CD14-positive monocyte (primary cell): ENCODE results near the gene ZRANB1. TPM values are rescaled to one million over a fixed set of nuclear protein-coding genes. Genes with fewer than 3 reads are reported as not detected.

ENCODE experiments used
- DNase-seq, 3 donors: peaks; one replicate each; pipeline ENCODE4 v3.0.0-alpha.2; 2011 to 2022
- H2AFZ ChIP-seq: 2 replicates; pipeline ENCODE4 v1.6.0; 2012; ENCODE audit warnings: mild to moderate bottlenecking, low read depth, low read length, inconsistent platforms; ENCODE audit not compliant: insufficient read depth, poor library complexity, severe bottlenecking
- H3K27ac ChIP-seq, 2 donors: 1 replicate in 1 of 2; 2 replicates in 1 of 2; pipeline ENCODE4 v1.5.1; 2012 to 2013; ENCODE audit warnings: low read length in 2 of 2, control low read depth in 1 of 2, inconsistent platforms in 1 of 2, low read depth in 1 of 2, mild to moderate bottlenecking in 1 of 2
- H3K27me3 ChIP-seq, 2 donors: one replicate each; pipeline versions ENCODE4 v1.6.0 to v1.6.1; 2011 to 2013; ENCODE audit warnings: low read length in 2 of 2; ENCODE audit not compliant: control insufficient read depth in 2 of 2, insufficient read depth in 2 of 2
- H3K36me3 ChIP-seq, 2 donors: replicated peaks in 1 of 2; 1 replicate in 1 of 2; 2 replicates in 1 of 2; pipeline versions ENCODE4 v1.5.1 to v1.6.1; 2012 to 2013; ENCODE audit warnings: low read length in 2 of 2, control low read depth in 1 of 2, inconsistent platforms in 1 of 2, mild to moderate bottlenecking in 1 of 2; ENCODE audit not compliant: insufficient read depth in 2 of 2, control insufficient read depth in 1 of 2
- H3K4me1 ChIP-seq, 2 donors: 1 replicate in 1 of 2; 2 replicates in 1 of 2; pipeline versions ENCODE4 v1.5.1 to v1.6.1; 2012 to 2013; ENCODE audit warnings: low read length in 2 of 2, control low read depth in 1 of 2, inconsistent platforms in 1 of 2, mild to moderate bottlenecking in 1 of 2, moderate library complexity in 1 of 2; ENCODE audit not compliant: insufficient read depth in 2 of 2, control insufficient read depth in 1 of 2
- H3K4me2 ChIP-seq: replicated peaks from 2 replicates; pipeline ENCODE3; 2012; ENCODE audit warnings: low read length, moderate library complexity, mild to moderate bottlenecking; ENCODE audit not compliant: poor library complexity, severe bottlenecking; ENCODE audit errors: extremely low read depth
- H3K4me3 ChIP-seq, 3 experiments: fragments of 200-600 bp in 1 of 3; sonication (generic) in 1 of 3; replicated peaks in 1 of 3; 1 replicate in 2 of 3; 2 replicates in 1 of 3; pipeline ENCODE4 v1.5.1; 2011 to 2013; ENCODE audit warnings: low read length in 3 of 3, mild to moderate bottlenecking in 3 of 3, control low read depth in 2 of 3, low read depth in 2 of 3, inconsistent platforms in 1 of 3, moderate library complexity in 1 of 3
- H3K79me2 ChIP-seq: 2 replicates; pipeline ENCODE4 v1.6.0; 2012; ENCODE audit warnings: mild to moderate bottlenecking, control low read depth, inconsistent platforms, low read length, moderate library complexity; ENCODE audit not compliant: insufficient read depth
- H3K9ac ChIP-seq: 2 replicates; pipeline ENCODE4 v1.6.0; 2017; ENCODE audit warnings: low read length, mild to moderate bottlenecking; ENCODE audit not compliant: insufficient read depth, poor library complexity, severe bottlenecking
- H3K9me3 ChIP-seq, 2 donors: replicated peaks in 1 of 2; 1 replicate in 1 of 2; 2 replicates in 1 of 2; pipeline versions ENCODE4 v1.5.1 to v1.6.1; 2012 to 2013; ENCODE audit warnings: low read length in 2 of 2, control low read depth in 1 of 2; ENCODE audit not compliant: control insufficient read depth in 1 of 2, insufficient read depth in 1 of 2
- H4K20me1 ChIP-seq: 2 replicates; pipeline ENCODE4 v1.6.0; 2012; ENCODE audit warnings: mild to moderate bottlenecking, low read length, control low read depth, moderate library complexity; ENCODE audit not compliant: insufficient read depth
- H3K27ac Mint-ChIP-seq, 7 donors: one replicate each; pipeline ENCODE4 v1.8.0; 2020; ENCODE audit warnings: mild to moderate bottlenecking in 7 of 7, mixed read lengths in 7 of 7, moderate library complexity in 6 of 7, inconsistent platforms in 2 of 7
- H3K27me3 Mint-ChIP-seq, 3 donors: one replicate each; pipeline ENCODE4 v1.8.0; 2021 to 2022; ENCODE audit warnings: low read depth in 3 of 3, mild to moderate bottlenecking in 3 of 3, mixed read lengths in 3 of 3, moderate library complexity in 3 of 3, inconsistent platforms in 1 of 3
- H3K36me3 Mint-ChIP-seq, 2 donors: one replicate each; pipeline ENCODE4 v1.8.0; 2020; ENCODE audit warnings: mixed read lengths in 2 of 2, inconsistent platforms in 1 of 2, mild to moderate bottlenecking in 1 of 2
- H3K4me1 Mint-ChIP-seq: one replicate; pipeline ENCODE4 v1.8.0; 2020; ENCODE audit warnings: mild to moderate bottlenecking, mixed read lengths
- H3K4me3 Mint-ChIP-seq, 2 donors: one replicate each; pipeline ENCODE4 v1.8.0; 2020; ENCODE audit warnings: mild to moderate bottlenecking in 2 of 2, mixed read lengths in 2 of 2, moderate library complexity in 1 of 2
- H3K9me3 Mint-ChIP-seq, 7 donors: one replicate each; pipeline ENCODE4 v1.8.0; 2020 to 2022; ENCODE audit warnings: mixed read lengths in 7 of 7, mild to moderate bottlenecking in 6 of 7, moderate library complexity in 6 of 7, inconsistent platforms in 2 of 7
- CTCF ChIP-seq: fragments of 200-600 bp; IDR thresholded peaks from one replicate; pipeline ENCODE4 v1.8.0; 2022; ENCODE audit warnings: antibody characterized with exemption, mild to moderate bottlenecking
- WGBS: methylation state at CpG from one replicate; pipeline ENCODE4 v1.1.5; 2013; ENCODE audit warnings: missing lambda C conversion rate; ENCODE audit not compliant: insufficient coverage; 5-methylcytosine and 5-hydroxymethylcytosine counted together
- intact Hi-C, 2 donors: fragments of 100-400 bp; cut with micrococcal nuclease; formaldehyde crosslinking; loops; one replicate each; pipeline versions ENCODE4 v1.15.0 to v1.15.1; 2023
- polyA plus RNA-seq, 3 donors: library from polyadenylated mRNA; depleted of rRNA in 1 of 3; unstranded in 2 of 3; stranded (reverse) in 1 of 3; fragments of 300-500 nt in 2 of 3; fragments of >200 nt in 1 of 3; fragmentation: Illumina TruSeq in 2 of 3; gene quantifications; 1 replicate in 2 of 3; 2 replicates in 1 of 3; pipeline ENCODE4 v1.2.3, GENCODE V29; 2012 to 2021

ZRANB1 gene
- polyA plus RNA-seq, 3 donors = 2.7 to 5.6 (median 3.1) TPM

GRCh38 chr10:124994573-124995473 is 52.9 kb downstream of the ZRANB1 start:
- no peak for TF ChIP-seq CTCF
- Histone ChIP-seq H3K4me3 (no peak overlapping the region), H3K9ac (no peak overlapping the region), H3K4me1 (no peaks in the 10 kb centered on the region), H3K27me3 (no peaks in the 10 kb centered on the region), H3K27ac (no peak overlapping the region), H3K4me2 (no peak overlapping the region), H3K36me3 (peaks cover 93 to 100% of the 10 kb centered on the region in 2 donors), H3K9me3 (no peaks in the 10 kb centered on the region), H4K20me1 (peaks cover 92% of the 10 kb centered on the region), H3K79me2 (no peaks in the 10 kb centered on the region), H2AFZ (no peak overlapping the region)
- Mint-ChIP-seq H3K27ac (peak overlapping the region in 1 of 7 donors; percentile 33), H3K27me3 (no peaks in the 10 kb centered on the region), H3K36me3 (peaks cover 82 to 99% of the 10 kb centered on the region in 2 donors), H3K9me3 (no peaks in the 10 kb centered on the region), H3K4me1 (no peaks in the 10 kb centered on the region), H3K4me3 (no peak overlapping the region)
- 96% methylated on average over 27 of the region's 31 CpGs for WGBS
- intact Hi-C loops = no loop called here
- DNase-seq = no peak

GRCh38 chr10:124995605-124996004 is 53.7 kb downstream of the ZRANB1 start:
- peaks cover 94 to 100% of the 10 kb centered on the region in 2 donors for H3K36me3 ChIP-seq
- H3K27me3 Mint-ChIP-seq = no peaks in the 10 kb centered on the region
- no peak overlapping the region for H3K27ac ChIP-seq
- H3K27ac Mint-ChIP-seq = peak overlapping the region in 1 of 7 donors; percentile 64
- no peak overlapping the region for H2AFZ ChIP-seq
- no peak overlapping the region for H3K4me2 ChIP-seq
- H3K79me2 ChIP-seq = no peaks in the 10 kb centered on the region
- H3K4me1 Mint-ChIP-seq = no peaks in the 10 kb centered on the region
- H3K9me3 ChIP-seq = no peaks in the 10 kb centered on the region
- H3K4me1 ChIP-seq = no peaks in the 10 kb centered on the region
- H3K9me3 Mint-ChIP-seq = no peaks in the 10 kb centered on the region
- no peaks in the 10 kb centered on the region for H3K27me3 ChIP-seq
- WGBS = 98% methylated on average over 10 of the region's 11 CpGs
- peaks cover 96% of the 10 kb centered on the region for H4K20me1 ChIP-seq
- H3K9ac ChIP-seq = no peak overlapping the region
- H3K4me3 ChIP-seq = no peak overlapping the region
- H3K4me3 Mint-ChIP-seq = no peak overlapping the region
- TF ChIP-seq CTCF = no peak
- no peak for DNase-seq
- intact Hi-C loops = no loop called here
- peaks cover 83 to 99% of the 10 kb centered on the region in 2 donors for H3K36me3 Mint-ChIP-seq
